K562 (cell line): ENCODE data around the gene ULBP2. TPM values are rescaled to one million over a fixed set of nuclear protein-coding genes. Genes with fewer than 3 reads are reported as not detected.
"Not testable (repeated sequence)": the region's sequence is repeated elsewhere in the genome, so short reads cannot be mapped to it uniquely, and the experiment has no call there.

ENCODE experiments used
- ATAC-seq: fragments of 200-7000 bp; cut with Tn5 transposase; 3 replicates; pipeline ENCODE4 v1.9.1; 2020; ENCODE audit warnings: moderate library complexity
- BruUV-seq: library from RNA; stranded (reverse); fragments of 400-500 nt; replicated peaks from 2 replicates; lab custom pipeline; 2021; lab: Mats Ljungman, UMichigan
- CTCF ChIA-PET: fragments of 300-600 bp; formaldehyde crosslinking; extraction: SDS; loops from one replicate; lab custom pipeline; 2021; ENCODE audit warnings: low intra/inter-chr PET ratio; lab: Yijun Ruan, JAX
- POLR2A ChIA-PET: fragments of 300-600, 350-650 bp; sonication (Branson Sonifier 250); formaldehyde crosslinking; extraction: SDS; loops from one replicate; lab custom pipeline; 2021; ENCODE audit warnings: antibody characterized with exemption, inconsistent platforms; lab: Yijun Ruan, JAX
- DNase-seq, 4 experiments: peaks; one replicate each; pipeline versions ENCODE4 v3.0.0 to v3.0.0-alpha.2; 2011 to 2018; ENCODE audit warnings: low spot score in 3 of 4, mixed read lengths in 3 of 4; ENCODE audit errors: extremely low read depth in 1 of 4
- FAIRE-seq: peaks from 2 replicates; lab custom pipeline; 2011; peaks lifted over from hg19 to GRCh38; lab: Jason Lieb, UNC
- H2AFZ ChIP-seq: 2 replicates; pipeline ENCODE4 v1.6.0; 2011; ENCODE audit warnings: low read depth, low read length, control low read depth, inconsistent platforms
- H3K27ac ChIP-seq: fragments of 200-600 bp; 3 replicates; pipeline ENCODE4 v1.8.0; 2011; ENCODE audit warnings: low read depth, mild to moderate bottlenecking, control low read depth, inconsistent platforms, low read length, moderate library complexity, mixed read lengths; ENCODE audit errors: extremely low read depth
- H3K27me3 ChIP-seq, 2 experiments: fragments of 300-600 bp in 1 of 2; 2 replicates in 1 of 2; 3 replicates in 1 of 2; pipeline versions ENCODE4 v1.6.0 to v1.8.0; 2011; ENCODE audit warnings: inconsistent platforms in 2 of 2, low read length in 2 of 2, mild to moderate bottlenecking in 1 of 2, mixed read lengths in 1 of 2, moderate library complexity in 1 of 2; ENCODE audit not compliant: control insufficient read depth in 2 of 2, insufficient read depth in 2 of 2
- H3K36me3 ChIP-seq: fragments of 300-600 bp; 3 replicates; pipeline ENCODE4 v1.8.0; 2011; ENCODE audit warnings: mild to moderate bottlenecking, low read length, inconsistent platforms; ENCODE audit not compliant: control insufficient read depth, insufficient read depth
- H3K4me1 ChIP-seq, 2 experiments: fragments of 200-600 bp in 1 of 2; replicated peaks in 1 of 2; 2 replicates in 1 of 2; 3 replicates in 1 of 2; pipeline versions ENCODE4 v1.5.1 to v1.8.0; 2011; ENCODE audit warnings: inconsistent platforms in 2 of 2, low read length in 2 of 2, mild to moderate bottlenecking in 1 of 2, mixed read lengths in 1 of 2, moderate library complexity in 1 of 2; ENCODE audit not compliant: control insufficient read depth in 2 of 2, insufficient read depth in 2 of 2
- H3K4me2 ChIP-seq: 2 replicates; pipeline ENCODE4 v1.6.1; 2011; ENCODE audit warnings: low read length, control low read depth, inconsistent platforms, mixed read lengths; ENCODE audit not compliant: insufficient read depth
- H3K4me3 ChIP-seq: fragments of 200-600 bp; sonication (generic), shearing (Covaris generic); 2 replicates; pipeline ENCODE4 v1.5.1; 2016; ENCODE audit warnings: control low read depth, inconsistent platforms
- H3K79me2 ChIP-seq: fragments of 200-600 bp; 3 replicates; pipeline ENCODE4 v1.8.0; 2011; ENCODE audit warnings: low read length, inconsistent platforms; ENCODE audit not compliant: control insufficient read depth, insufficient read depth
- H3K9ac ChIP-seq, 2 experiments: 2 replicates each; pipeline versions ENCODE4 v1.6.0 to v1.6.1; 2011; ENCODE audit warnings: low read depth in 2 of 2, low read length in 2 of 2, control low read depth in 1 of 2, inconsistent platforms in 1 of 2, mild to moderate bottlenecking in 1 of 2, mixed read lengths in 1 of 2; ENCODE audit not compliant: insufficient read depth in 1 of 2
- H3K9me1 ChIP-seq: one replicate; pipeline ENCODE4 v1.6.0; 2011; ENCODE audit warnings: inconsistent platforms, mild to moderate bottlenecking, low read length, moderate library complexity; ENCODE audit not compliant: control insufficient read depth, insufficient read depth
- H3K9me3 ChIP-seq: replicated peaks from 2 replicates; pipeline ENCODE4 v1.5.1; 2011; ENCODE audit warnings: low read depth, low read length, inconsistent platforms; ENCODE audit not compliant: control insufficient read depth, insufficient read depth
- H4K20me1 ChIP-seq: replicated peaks from 2 replicates; pipeline ENCODE4 v1.6.1; 2011; ENCODE audit warnings: low read length, inconsistent platforms, mixed read lengths; ENCODE audit not compliant: control insufficient read depth, insufficient read depth
- WGBS: fragments of 100-300 bp; shearing (Covaris generic); methylation state at CpG from one replicate; pipeline ENCODE4 v1.1.6; 2016; ENCODE audit warnings: low coverage, mixed read lengths; ENCODE audit not compliant: insufficient coverage; ENCODE audit errors: missing lambda C conversion rate; 5-methylcytosine and 5-hydroxymethylcytosine counted together
- in situ Hi-C: fragments of 300-500 bp; cut with MboI; formaldehyde crosslinking; loops from 4 replicates; pipeline ENCODE4 v1.15.0; 2018; ENCODE audit warnings: inconsistent platforms, mixed read lengths
- intact Hi-C: fragments of 100-400 bp; cut with micrococcal nuclease; formaldehyde crosslinking; loops from 2 replicates; pipeline ENCODE4 v1.14.2; 2022
- polyA plus RNA-seq, 8 experiments: library from polyadenylated mRNA; depleted of rRNA in 4 of 8; stranded (reverse) in 5 of 8; unstranded in 3 of 8; fragments of >200 nt; fragmentation: Nextera tagmentation in 2 of 8; fragmentation: Illumina TruSeq in 1 of 8; extraction: Ambion mirVana in 2 of 8; extraction: Trizol in 1 of 8; gene quantifications; 2 replicates each; pipeline versions ENCODE4 v1.2.1 to v1.2.3, GENCODE V29; 2011 to 2014; ENCODE audit warnings: inconsistent platforms in 1 of 8, missing spikeins in 1 of 8
- total RNA-seq, 7 experiments: library from RNA; depleted of rRNA in 6 of 7; stranded (reverse); fragments of >200 nt in 6 of 7; fragmentation: Illumina TruSeq in 2 of 7; extraction: Trizol in 2 of 7; gene quantifications; 2 replicates each; pipeline versions ENCODE4 v1.2.1 to v1.2.3, GENCODE V29; 2011 to 2021; ENCODE audit warnings: low replicate concordance in 1 of 7

The ULBP2 gene
- total and polyA plus RNA-seq, 9 of the 15 experiments (the other 6 are each of a cell fraction or from before 2014, with no cell fraction given) = 0.50 to 5.3 (median 1.2) TPM

- H3K9ac ChIP-seq, CTCF ChIA-PET, H4K20me1 ChIP-seq, H3K9me3 ChIP-seq, FAIRE-seq, H2AFZ ChIP-seq, H3K4me3 ChIP-seq, POLR2A ChIA-PET, H3K36me3 ChIP-seq, H3K27ac ChIP-seq, intact Hi-C loops, H3K4me1 ChIP-seq, H3K4me2 ChIP-seq, H3K9me1 ChIP-seq, BruUV-seq, H3K79me2 ChIP-seq, DNase-seq, ATAC-seq: not testable (repeated sequence)
- H3K27me3 ChIP-seq = peaks cover 6 to 50% of the 10 kb centered on the region in 2 experiments; a peak in 4 of 5 replicates
- WGBS = 2% methylated on average over 7 of the region's 7 CpGs
- in situ Hi-C loops = loop anchor here (10.0 kb wide), 1 partner anchor 458 kb away; no protein-coding TSS in a partner anchor
Observed at GRCh38 chr6:149946631-149947030, 4.8 kb downstream of the ULBP2 start.

- CTCF ChIA-PET, ATAC-seq, FAIRE-seq, H3K27ac ChIP-seq, H2AFZ ChIP-seq, H3K79me2 ChIP-seq, intact Hi-C loops, BruUV-seq, H3K9me1 ChIP-seq, H3K36me3 ChIP-seq, H4K20me1 ChIP-seq, H3K4me3 ChIP-seq, H3K9ac ChIP-seq, DNase-seq, POLR2A ChIA-PET, H3K4me2 ChIP-seq, H3K9me3 ChIP-seq, H3K4me1 ChIP-seq: not testable (repeated sequence)
- no CpG with 5 or more reads among the region's 1 CpG for WGBS
- H3K27me3 ChIP-seq = peaks cover 11 to 44% of the 10 kb centered on the region in 2 experiments
- in situ Hi-C loops = loop anchor here (10.0 kb wide), 1 partner anchor 457 kb away; no protein-coding TSS in a partner anchor
Observed at GRCh38 chr6:149947533-149947932, 5.7 kb downstream of the ULBP2 start.
